ENCODE data around the gene SLC18B1. TPM values are rescaled to one million over a fixed set of nuclear protein-coding genes. Genes with fewer than 3 reads are reported as not detected.

The SLC18B1 gene
- 5.8 and 9.4 TPM in 2 replicates for total RNA-seq

DNA sequence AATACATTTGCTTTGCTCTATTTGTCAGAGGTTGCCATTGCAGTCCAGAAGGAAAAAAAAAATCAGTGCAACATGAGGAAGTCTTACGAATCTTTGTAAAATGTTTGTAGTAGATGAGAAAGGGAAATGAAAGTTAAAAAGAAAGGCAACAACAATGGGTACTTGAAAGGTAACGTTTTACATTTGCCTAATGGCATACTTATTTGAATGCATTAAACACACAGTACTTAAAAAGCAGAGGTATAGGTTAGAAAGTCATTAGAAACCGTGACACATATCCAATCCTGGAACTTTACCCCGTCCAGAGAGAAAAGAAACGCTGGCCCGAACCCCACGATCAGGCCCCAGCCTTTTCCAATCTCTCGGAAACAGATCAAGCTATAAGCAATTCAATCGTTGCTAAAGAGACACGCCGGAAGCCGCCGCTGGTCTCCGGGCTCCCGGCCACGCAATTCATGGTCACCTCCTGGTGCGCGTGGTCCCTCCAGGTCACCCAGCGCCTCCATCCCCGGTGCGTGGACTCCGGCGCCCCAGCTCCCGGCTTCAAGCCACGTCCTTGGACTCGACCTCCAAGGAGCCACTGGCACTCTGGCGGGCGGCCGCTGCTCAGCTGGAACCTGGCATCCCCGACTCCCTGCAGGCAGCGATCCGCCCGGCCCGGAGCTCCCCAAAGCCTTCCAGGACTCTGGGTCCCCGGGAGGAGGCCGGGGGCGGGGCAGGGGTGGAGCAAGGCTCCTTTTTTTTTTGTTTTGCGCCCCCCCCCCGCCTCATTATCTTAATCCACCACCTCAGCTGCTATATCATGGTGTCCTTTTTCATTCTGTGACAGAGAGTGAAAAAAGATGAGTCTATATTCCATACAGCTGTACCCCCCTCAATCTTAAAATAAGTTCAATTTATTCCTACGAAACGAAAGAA lies at the start of gene SLC18B1:
SLC18B1 (minus strand) TSS at position 687 of the 918 bp plus-strand sequence; CDS start at position 506, 181 bp downstream.

Small RNA genes lying within 50 kb of the gene (small RNA-seq; reads per million reads assigned to genes)
- gene SNORA33 (450 reads per million, percentile 99 among the genes with 10 or more reads in this experiment), gene SNORD100 (72.6 reads per million, percentile 98 among the genes with 10 or more reads in this experiment), gene SNORD101 (6,239 reads per million, percentile 100 among the genes with 10 or more reads in this experiment)

Other genes with a start within 250 kb of the SLC18B1 start
- gene TAAR8, start 246.0 kb downstream of the SLC18B1 start, total RNA-seq: not detected in 2 replicates
- not detected in 2 replicates for gene TAAR6, start 228.3 kb downstream of the SLC18B1 start, total RNA-seq
- not detected in 2 replicates for gene TAAR5, start 208.9 kb downstream of the SLC18B1 start, total RNA-seq
- not detected in 2 replicates for gene TAAR2, start 174.4 kb downstream of the SLC18B1 start, total RNA-seq
- gene TAAR1, start 139.5 kb downstream of the SLC18B1 start, total RNA-seq: 0.16 TPM in 1 of 2 replicates, not detected in the other
- gene VNN1, start 84.6 kb downstream of the SLC18B1 start, total RNA-seq: 0.49 TPM in 1 of 2 replicates, not detected in the other
- gene VNN2, start 40.7 kb downstream of the SLC18B1 start, total RNA-seq: 0.16 TPM in 1 of 2 replicates, not detected in the other
- gene RPS12, start 15.9 kb upstream of the SLC18B1 start, total RNA-seq: 584 and 645 TPM in 2 replicates

Data from hair follicle dermal papilla cell (primary cell).